HG02678 (cell line): ENCODE measurements around the gene LSAMP.

Source experiments
- ATAC-seq: cut with Tn5 transposase; IDR thresholded peaks from one replicate; pipeline ENCODE4 v1.9.1; 2021; ENCODE audit warnings: mild to moderate bottlenecking, moderate library complexity; ENCODE audit not compliant: unreplicated experiment

LSAMP gene

GRCh38 chr3:115989684-115990421 lies 455.4 kb downstream of the LSAMP start:
- ATAC-seq: no peak

GRCh38 chr3:115986555-115987207 lies 458.6 kb downstream of the LSAMP start:
- ATAC-seq: no peak

DNA sequence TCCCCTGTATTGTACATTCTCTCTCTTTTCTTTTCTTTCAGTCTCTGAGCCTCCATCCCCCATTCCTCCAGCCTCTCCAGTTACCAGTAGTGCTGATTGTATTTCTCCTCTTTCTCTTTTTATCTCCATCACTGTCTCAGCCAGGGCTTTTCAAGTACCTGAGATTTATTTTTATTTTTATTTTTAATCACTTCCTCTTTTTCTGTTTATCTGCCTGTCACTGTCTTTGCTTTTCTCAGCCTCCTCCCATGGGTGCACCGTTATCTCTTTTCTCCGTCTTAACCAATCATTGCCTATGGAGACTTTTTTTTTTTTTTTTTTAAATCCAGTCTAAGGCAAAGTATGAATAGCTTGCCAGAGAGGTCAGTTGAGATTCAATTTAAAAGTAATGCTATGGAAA lies 462.7 kb downstream of the LSAMP start:
- ATAC-seq: no peak

- no peak for ATAC-seq
Measured at GRCh38 chr3:115982108-115982507, 463.2 kb downstream of the LSAMP start.

- no peak for ATAC-seq
Measured at GRCh38 chr3:115980709-115981108, 464.6 kb downstream of the LSAMP start.

GRCh38 chr3:115977866-115978265 lies 467.4 kb downstream of the LSAMP start:
- ATAC-seq: no peak

- ATAC-seq: no peak
Measured at GRCh38 chr3:115975796-115976195, 469.5 kb downstream of the LSAMP start.

DNA sequence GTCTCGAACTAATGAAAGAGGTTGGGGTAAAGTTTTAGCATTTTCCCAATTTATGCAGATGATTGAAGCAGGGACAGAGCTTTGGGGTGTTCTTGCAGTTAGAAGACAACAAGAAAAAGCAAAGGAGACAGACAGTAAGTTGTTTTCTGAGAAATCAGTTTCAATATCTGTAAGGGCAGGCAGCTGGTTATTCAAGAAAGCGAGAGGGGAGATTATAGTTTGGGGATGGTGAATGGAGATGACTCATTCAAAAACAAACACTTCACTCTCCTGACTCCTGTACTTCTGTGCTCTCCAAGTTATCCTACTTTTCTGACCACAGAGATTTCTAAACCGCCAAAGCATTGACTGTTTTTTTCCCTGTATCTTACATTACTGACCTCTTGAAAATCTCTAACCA lies 469.9 kb downstream of the LSAMP start:
- ATAC-seq: no peak

DNA sequence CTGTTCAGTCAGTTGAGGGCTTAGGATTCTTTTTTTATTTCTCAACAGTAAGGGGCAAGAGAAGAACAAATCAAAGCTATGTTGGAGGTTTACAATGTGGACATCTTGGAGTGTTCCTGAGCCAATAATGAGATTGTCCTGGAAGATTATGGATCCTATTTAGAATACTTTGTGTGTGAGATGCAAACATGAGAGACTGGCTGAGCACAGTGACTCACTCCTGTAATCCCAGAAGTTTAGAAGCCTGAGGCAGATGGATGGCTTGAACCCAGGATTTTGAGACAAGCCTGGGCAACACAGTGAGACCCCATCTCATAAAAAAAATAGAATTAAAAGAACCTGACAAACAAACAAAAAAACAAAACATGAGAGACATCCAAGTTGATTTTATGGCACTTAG lies 470.3 kb downstream of the LSAMP start:
- no peak for ATAC-seq

DNA sequence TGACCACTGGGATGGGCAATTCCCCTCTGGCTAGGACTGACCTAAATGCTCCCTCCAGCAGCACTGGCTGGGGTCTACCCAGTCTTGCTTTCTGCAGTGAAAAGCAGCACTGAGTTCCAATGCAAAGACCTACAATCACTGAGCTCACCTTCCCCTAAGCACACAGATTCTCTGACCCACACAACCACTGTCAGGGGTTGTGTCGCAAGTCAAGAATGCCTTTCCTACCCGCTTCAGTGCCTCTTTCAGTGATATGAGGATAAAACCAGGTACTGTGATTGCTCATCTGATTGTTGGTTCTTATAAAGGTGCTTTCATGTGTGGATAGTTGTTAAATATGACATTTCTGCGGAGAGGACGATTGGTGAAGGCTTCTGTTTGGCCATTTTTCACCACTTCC lies 476.4 kb downstream of the LSAMP start:
- ATAC-seq: no peak

DNA sequence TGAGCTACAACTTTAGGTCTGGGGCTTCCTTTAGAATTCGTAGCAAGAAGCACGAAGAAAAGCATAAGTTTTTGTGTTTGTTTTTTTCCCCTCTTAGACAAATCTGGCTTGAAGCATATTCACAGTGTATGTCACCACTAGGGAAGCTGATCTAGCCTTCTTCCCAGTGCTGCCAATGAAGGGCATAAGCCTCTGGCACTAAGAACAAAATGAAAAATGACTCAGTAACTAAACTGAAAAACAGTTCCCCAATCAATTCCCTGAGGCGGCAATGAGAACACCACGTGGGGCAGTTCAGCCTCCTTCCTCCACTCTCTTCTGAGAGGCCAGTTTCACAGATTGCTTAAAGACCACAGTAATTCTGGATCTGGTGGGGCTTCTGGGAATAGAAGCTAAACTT lies 483.9 kb downstream of the LSAMP start:
- no peak for ATAC-seq

GRCh38 chr3:115960799-115961198 lies 484.5 kb downstream of the LSAMP start:
- no peak for ATAC-seq

DNA sequence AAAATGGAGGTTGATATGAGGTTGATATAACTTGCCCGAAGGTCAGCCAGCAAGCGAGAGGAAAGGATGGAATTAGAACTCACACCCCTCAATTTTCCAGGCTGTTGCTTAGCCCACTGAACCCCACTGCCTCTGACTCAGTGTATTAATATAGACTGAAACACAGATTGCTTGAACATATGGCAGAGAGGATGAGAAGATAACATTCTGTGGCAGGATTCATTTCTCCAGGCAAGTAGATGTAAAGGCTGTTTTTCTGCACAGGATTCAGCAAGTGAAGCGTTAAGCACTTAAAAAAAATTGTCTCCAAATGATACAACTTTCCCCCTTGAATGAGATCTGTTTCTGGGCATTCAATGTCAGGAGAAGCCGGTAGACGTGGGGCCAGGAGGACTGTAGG lies 486.8 kb downstream of the LSAMP start:
- no peak for ATAC-seq

DNA sequence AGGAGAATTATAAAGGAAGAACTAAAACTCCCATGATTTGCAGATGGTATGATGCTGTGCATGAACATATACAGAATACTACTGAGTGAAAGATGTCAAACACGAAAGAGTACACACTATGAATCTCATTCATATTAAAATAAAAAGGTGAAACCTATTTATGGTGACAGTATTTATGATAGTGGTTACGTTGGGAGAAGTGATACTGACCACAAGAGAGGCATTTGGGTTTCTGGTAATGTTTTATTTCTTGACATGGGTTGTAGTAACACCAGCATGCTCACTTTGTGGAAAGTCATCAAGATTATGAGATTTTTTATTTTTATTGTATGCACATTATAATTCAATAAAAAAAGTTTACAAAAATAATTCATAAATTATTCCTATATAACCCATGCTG lies 498.0 kb downstream of the LSAMP start:
- no peak for ATAC-seq

- ATAC-seq: peak; percentile 42
Measured at GRCh38 chr3:115943579-115943978, 501.7 kb downstream of the LSAMP start.

DNA sequence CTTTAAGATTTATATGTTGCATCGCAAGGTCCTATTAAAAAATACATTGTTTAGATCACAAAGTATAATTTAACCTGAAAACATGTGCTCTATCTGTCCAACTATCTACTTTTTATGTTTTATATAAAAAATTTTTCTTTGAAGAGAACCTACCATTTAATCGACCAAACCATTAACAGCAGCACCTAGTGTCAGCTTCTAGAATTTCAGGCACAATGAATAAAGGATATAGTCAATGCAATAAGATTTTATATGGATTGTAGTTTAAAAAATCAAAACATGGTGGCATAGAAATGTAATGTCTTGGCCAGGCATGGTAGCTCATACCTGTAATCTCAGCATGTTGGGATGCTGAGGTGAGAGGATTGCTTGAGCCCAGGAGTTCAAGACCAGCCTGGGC lies 508.2 kb downstream of the LSAMP start:
- ATAC-seq: no peak

DNA sequence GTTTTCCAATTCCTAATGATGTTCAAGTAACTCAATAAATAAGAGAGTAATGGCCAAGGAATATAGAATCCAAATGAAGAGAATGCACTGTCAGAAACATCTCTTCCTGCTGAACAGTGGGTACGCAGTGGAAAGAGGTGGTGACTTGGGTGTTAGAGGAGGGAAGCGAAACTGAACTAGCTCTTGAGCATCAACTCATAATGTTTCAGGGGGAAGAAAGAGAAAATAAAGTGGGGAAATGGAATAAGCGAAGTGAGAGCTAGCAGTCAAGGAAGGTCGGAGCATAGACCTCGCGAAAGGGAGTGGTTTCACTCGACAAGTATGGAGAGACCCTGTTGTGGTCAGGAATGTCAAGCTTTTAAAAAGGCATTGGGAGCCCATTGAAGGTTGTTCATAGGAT lies 512.5 kb downstream of the LSAMP start:
- no peak for ATAC-seq

DNA sequence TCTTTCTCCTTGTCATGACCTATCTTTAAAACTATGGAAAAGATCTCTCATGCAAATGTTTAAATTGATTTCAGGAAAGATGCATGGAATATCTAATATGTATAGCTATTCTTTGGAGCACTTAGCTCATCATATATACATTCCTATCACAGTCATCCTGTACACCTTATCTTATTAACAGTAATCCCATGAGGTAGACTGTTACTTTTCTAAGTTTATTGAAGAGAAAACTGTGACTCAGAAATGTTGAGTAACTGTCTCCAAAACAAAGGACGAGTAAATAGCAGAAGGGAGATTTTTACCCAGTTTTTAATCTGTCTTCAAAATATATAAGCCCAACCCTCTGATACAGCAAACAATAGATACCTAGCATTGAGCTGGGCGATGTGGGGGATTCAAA lies 513.7 kb downstream of the LSAMP start:
- ATAC-seq: no peak

DNA sequence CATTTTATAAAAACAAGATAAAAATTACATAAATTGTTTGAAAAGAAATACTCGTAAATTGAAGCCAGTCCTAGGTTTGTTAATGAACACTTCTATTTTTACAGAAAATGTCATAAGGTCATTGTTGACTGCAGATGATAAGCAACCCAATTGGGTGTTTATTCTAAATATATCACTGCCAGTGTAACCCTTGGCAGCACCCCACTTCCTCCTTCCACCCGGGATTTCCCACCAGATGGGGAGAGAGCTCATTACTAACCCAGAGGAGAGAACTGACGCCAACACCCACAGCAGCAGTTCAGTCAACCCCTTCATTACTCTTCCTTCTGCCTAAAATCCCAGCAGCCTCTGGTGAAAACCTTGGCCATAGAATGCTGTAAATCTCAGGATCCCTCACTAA lies 514.4 kb downstream of the LSAMP start:
- ATAC-seq: no peak

GRCh38 chr3:115930168-115930567 lies 515.1 kb downstream of the LSAMP start:
- ATAC-seq: no peak

DNA sequence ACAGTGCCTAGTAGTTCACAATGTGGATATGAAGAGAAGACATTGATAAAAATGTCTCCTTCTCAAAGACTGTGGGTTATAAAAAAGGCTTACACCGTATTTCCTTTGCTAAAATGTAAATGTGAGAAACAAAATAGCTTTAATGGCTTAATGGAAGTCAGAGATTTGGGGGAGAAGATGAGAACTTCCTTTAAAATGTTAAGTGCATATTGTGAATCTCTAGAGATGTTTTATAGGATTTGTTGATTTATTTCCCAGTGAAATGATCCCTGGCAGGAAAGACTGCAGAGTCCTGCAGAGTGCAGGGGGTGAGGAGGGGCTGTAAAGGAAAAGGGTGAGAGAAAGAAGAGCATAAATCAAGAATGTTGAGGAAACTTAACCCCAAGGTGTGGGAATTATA lies 516.9 kb downstream of the LSAMP start:
- no peak for ATAC-seq

- no peak for ATAC-seq
Measured at GRCh38 chr3:115927197-115927596, 518.1 kb downstream of the LSAMP start.
